ENCODE results near the gene NALCN.

Gene NALCN

DNA sequence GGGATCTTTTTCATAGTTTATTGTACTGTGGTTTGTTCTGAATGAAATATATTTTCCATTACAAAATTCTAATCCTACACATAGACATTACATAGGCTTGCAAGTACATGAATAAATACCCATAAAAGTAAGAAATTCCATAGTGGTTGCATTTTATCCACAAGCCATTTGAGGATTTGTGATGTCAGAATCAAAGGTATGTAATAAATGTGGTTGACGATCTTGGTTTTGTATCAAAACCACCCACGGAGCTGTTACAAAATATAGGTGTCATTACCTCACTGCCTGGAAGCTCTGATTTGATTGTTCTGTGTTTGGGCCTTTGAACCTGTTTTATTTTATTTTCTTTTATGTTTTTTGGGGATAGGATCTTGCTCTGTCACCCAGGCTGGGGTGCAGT, 125.1 kb downstream of the NALCN start:
- peak; percentile 67 for DNase-seq (ENCODE audit: low read depth, low spot score)
- in situ Hi-C loops (cut with HindIII; ENCODE audit: low sequenced_read_pairs): no loop called here
- no peak overlapping the region for H3K4me3 ChIP-seq (ENCODE audit: low read depth, low read length)
- TF ChIP-seq CTCF (IDR thresholded peaks at IDR 0.05; ENCODE audit: low read depth, low read length): no peak

DNA sequence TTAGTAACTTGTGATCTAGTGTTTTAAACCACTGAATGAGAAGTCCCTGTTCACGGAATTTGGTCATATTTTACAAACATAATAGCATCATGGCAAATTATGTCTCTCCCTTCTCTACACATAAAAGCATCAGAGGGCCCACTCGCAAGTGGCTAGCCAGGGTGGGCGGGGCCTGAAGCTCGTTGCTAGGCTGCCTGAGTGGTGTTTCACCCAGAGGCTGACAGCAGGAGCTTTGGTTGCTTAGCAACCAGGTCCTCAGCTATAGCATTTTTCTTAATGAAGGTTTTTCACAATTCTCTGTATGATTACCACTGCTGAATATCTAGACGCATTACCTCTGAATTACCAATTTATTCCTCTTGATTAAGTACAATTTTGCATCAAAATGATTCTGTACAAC, 126.5 kb downstream of the NALCN start:
- no peak overlapping the region for H3K4me3 ChIP-seq (ENCODE audit: low read depth, low read length)
- peak; percentile 80 for DNase-seq (ENCODE audit: low read depth, low spot score)
- in situ Hi-C loops (cut with HindIII; ENCODE audit: low sequenced_read_pairs): no loop called here
- TF ChIP-seq CTCF (IDR thresholded peaks at IDR 0.05; ENCODE audit: low read depth, low read length): no peak

- in situ Hi-C loops (cut with HindIII; ENCODE audit: low sequenced_read_pairs): no loop called here
- DNase-seq (ENCODE audit: low read depth, low spot score): no peak
- no peak overlapping the region for H3K4me3 ChIP-seq (ENCODE audit: low read depth, low read length)
- no peak for TF ChIP-seq CTCF (IDR thresholded peaks at IDR 0.05; ENCODE audit: low read depth, low read length)
Observed at GRCh38 chr13:101283782-101284181, 132.5 kb downstream of the NALCN start.

DNA sequence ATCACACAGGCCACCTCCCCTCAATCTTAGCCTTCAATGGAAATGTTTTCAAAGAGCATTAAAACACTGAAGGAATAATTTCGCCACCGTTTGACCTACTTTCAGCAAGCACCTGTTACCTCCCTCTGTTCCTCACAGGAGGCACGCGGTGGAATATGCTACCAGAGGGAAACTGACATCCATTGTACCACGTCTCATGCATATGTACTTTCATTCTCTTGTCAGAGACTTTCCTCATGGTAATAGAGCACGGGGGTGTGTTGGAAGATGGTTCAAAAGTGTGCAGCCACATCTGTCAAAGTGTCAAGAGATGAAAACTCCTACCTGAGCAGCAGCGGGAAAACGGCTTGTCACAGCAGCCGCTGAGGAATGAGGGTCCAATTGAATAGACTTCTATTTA, 143.4 kb downstream of the NALCN start:
- in situ Hi-C loops (cut with HindIII; ENCODE audit: low sequenced_read_pairs): no loop called here
- H3K4me3 ChIP-seq (ENCODE audit: low read depth, low read length): no peak overlapping the region
- no peak for TF ChIP-seq CTCF (IDR thresholded peaks at IDR 0.05; ENCODE audit: low read depth, low read length)
- no peak for DNase-seq (ENCODE audit: low read depth, low spot score)

GRCh38 chr13:101271681-101272245, 144.5 kb downstream of the NALCN start:
- TF ChIP-seq CTCF (IDR thresholded peaks at IDR 0.05; ENCODE audit: low read depth, low read length): no peak
- no peak for DNase-seq (ENCODE audit: low read depth, low spot score)
- no peak overlapping the region for H3K4me3 ChIP-seq (ENCODE audit: low read depth, low read length)
- in situ Hi-C loops (cut with HindIII; ENCODE audit: low sequenced_read_pairs): no loop called here

DNA sequence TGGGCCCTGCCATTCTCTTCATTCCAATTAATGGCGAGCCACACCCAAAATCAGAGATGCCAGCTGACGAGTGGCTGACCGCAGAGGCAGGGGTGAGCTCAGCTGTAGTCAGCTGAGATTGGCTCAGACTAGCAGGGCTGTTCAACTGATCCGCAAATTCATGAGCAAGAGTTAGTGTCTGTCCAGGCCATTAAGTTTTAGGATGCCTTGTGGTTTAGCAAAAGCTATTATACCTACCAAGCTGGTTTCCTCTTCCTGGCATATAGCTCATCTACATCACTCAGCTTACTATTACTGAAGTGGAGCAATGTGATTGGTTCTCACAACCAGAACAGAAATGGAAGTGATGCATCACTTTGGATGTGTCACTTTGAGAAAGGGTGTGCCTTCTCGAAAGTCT, 148.7 kb downstream of the NALCN start:
- in situ Hi-C loops (cut with HindIII; ENCODE audit: low sequenced_read_pairs): no loop called here
- DNase-seq (ENCODE audit: low read depth, low spot score): peak; percentile 88
- no peak overlapping the region for H3K4me3 ChIP-seq (ENCODE audit: low read depth, low read length)
- TF ChIP-seq CTCF (IDR thresholded peaks at IDR 0.05; ENCODE audit: low read depth, low read length): no peak

- peak; percentile 25 for DNase-seq (ENCODE audit: low read depth, low spot score)
- no peak overlapping the region for H3K4me3 ChIP-seq (ENCODE audit: low read depth, low read length)
- TF ChIP-seq CTCF (IDR thresholded peaks at IDR 0.05; ENCODE audit: low read depth, low read length): no peak
- in situ Hi-C loops (cut with HindIII; ENCODE audit: low sequenced_read_pairs): no loop called here
Observed at GRCh38 chr13:101265934-101266333, 150.4 kb downstream of the NALCN start.
